GM19023 (cell line): ENCODE results near the gene ACADS.
"Not testable (repeated sequence)": the region's sequence is repeated elsewhere in the genome, so short reads cannot be mapped to it uniquely, and the experiment has no call there.

Experiments
- ATAC-seq: cut with Tn5 transposase; IDR thresholded peaks from one replicate; pipeline ENCODE4 v1.9.1; 2021; ENCODE audit warnings: mild to moderate bottlenecking, moderate library complexity; ENCODE audit not compliant: unreplicated experiment

The ACADS gene

DNA sequence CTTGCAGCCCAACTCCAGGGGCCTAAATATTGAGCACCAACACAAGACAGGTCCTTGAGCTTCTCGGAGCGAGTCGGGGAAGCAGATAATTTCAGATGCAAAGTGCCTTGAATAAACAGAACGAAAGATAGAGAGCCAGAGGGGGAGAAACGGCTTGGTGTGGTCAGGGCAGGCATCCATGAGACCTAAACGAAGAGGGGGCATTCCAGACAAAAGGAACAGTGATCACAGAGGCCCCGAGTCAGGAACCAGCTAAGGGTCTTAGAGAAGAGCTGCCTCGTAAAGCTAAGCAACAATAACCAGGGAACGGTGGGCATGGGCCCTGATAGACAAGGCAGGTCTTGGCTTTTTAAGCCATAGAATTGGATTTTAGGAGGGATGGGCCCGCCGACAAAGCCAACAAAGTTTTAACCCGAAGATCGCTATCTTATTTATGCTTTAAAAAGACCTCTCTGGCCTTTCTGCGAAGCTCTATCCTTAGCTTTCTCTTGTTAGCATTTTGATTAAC is 421 bp upstream of the ACADS start:
- peak; percentile 14 for ATAC-seq

GRCh38 chr12:120726510-120726793 is 826 bp downstream of the ACADS start:
- no peak for ATAC-seq

- no peak for ATAC-seq
These were observed 1.3 kb downstream of the ACADS start for GRCh38 chr12:120726961-120727360.

GRCh38 chr12:120732198-120732597 is 6.6 kb downstream of the ACADS start:
- not testable (repeated sequence) for ATAC-seq

GRCh38 chr12:120733574-120733973 is 7.9 kb downstream of the ACADS start:
- ATAC-seq, result no peak

GRCh38 chr12:120734210-120734609 is 8.6 kb downstream of the ACADS start:
- ATAC-seq, result no peak

DNA sequence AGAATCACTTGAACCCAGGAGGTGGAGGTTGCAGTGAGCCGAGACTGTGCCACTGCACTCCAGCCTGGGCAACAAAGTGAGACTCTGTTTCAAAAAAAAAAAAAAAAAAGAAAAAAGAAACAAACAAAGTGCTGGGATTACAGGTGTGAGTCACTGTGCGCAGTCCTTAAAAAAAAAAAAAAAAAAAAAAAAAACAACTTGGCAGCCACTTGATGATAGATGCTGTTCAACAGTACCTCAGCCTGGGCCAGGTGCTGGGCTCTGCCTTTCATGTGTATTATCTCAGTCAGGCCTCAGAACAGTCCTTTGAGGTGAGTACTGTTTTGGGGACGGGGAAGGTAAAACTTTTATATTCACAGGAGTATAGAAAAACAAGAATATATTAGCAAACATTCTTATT is 9.6 kb downstream of the ACADS start:
- ATAC-seq, result no peak

DNA sequence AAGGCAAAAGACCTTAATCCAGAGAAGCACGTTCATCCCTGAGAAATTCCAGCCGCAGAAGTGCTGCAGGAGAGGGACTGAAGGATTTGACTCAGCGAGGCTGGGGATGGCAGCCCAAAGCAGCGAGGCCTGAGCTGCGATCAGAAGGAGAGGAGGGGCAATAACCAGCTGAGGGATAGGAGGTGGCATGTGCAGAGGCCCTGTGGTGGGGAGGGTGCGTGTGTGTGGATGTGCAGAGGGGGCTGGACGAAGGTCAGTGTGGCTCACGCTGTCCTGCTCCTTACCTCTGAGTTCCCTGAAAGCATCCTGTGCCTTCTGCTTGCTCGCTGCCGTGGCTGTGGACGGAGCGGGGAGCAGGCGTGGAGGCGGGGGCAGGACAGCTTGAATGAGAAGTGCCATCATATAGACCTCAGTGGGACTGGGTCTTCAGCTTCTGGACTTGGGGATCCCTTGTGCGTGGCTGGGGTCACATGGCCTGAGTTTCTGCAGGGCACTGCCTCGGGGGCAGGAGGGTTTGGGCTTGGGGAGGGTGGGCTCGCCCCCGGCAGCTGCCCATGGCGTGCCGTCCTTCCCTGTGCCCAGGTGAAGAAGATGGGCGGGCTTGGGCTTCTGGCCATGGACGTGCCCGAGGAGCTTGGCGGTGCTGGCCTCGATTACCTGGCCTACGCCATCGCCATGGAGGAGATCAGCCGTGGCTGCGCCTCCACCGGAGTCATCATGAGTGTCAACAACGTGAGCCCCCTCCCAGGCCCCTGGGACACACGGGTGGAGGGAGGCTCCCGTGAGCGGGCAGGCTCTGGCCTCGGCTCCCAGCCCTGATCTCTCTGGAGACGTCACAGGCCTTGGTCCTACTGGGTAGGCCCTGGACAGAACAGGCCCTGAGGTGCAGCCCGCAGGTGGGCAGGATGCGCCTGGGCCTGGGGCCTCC is 11.0 kb downstream of the ACADS start:
- ATAC-seq, result no peak

DNA sequence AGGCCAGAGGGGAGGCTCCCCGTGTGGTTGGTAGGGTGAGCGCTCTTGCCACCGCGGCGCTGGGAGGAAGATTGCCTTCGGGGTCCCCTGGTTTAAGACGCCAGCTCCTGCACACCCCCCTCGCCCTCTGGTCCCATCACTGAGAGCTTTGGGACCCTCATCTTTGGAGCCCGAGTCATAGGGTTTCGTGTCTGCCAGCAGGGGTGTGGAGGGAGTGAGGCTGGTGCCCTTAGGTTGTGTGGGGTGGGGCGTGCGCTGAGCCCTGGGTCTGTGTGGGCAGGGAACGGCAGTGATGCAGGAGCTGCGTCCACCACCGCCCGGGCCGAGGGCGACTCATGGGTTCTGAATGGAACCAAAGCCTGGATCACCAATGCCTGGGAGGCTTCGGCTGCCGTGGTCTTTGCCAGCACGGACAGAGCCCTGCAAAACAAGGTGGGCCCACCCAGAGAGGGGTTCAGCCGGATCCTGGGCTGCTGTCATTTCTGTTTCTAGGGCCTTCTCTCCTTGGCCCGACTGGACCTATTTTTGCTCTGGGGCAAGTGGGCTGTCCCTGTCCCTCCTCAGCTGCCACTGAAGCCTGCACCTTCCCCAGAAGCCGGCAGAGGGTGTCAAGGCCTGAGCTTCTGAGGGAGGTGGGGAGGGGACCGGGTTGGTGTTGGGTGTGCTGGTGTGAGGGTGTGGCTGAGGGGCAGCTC is 12.1 kb downstream of the ACADS start:
- ATAC-seq, result no peak

GRCh38 chr12:120738252-120739030 is 12.8 kb downstream of the ACADS start:
- ATAC-seq, result no peak

DNA sequence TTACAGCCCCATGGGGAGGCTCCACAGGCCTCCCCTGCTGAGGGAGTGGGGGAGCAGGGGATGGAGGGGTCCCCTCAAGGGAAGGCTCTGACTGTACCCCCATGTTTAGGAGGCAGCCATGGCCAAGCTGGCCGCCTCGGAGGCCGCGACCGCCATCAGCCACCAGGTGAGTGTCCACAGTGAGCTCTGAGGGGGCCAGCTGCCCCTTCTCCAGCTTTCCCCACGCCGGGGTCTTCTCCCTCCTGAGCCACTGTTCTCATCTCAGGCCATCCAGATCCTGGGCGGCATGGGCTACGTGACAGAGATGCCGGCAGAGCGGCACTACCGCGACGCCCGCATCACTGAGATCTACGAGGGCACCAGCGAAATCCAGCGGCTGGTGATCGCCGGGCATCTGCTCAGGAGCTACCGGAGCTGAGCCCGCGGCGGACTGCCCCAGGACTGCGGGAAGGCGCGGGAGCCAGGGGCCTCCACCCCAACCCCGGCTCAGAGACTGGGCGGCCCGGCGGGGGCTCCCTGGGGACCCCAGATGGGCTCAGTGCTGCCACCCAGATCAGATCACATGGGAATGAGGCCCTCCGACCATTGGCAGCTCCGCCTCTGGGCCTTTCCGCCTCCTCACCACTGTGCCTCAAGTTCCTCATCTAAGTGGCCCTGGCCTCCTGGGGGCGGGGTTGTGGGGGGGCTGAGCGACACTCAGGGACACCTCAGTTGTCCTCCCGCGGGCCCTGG is 13.6 kb downstream of the ACADS start:
- ATAC-seq, result no peak

- ATAC-seq, result no peak
These were observed 14.4 kb downstream of the ACADS start for GRCh38 chr12:120739821-120740613.

DNA sequence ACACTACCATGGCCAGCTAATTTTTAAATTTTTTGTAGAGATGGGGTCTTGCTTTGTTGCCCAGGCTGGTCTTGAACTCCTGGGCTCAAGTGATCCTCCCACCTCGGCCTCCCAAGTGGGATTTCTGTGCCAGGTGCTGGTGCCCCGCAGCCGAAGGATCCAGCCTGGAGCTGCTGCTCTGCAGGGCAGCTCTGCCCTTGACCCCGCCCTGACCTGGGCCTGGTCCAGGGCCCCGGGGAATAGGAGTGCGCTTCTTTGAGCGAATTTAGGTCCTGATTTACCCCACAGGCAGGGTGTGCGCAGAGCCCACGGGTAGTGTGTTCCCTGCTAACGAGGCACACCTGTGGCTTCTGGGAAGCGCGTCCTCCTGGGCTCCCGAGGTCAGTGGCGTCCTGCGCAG is 15.2 kb downstream of the ACADS start:
- ATAC-seq, result no peak

GRCh38 chr12:120741476-120742421 is 16.1 kb downstream of the ACADS start:
- no peak for ATAC-seq

DNA sequence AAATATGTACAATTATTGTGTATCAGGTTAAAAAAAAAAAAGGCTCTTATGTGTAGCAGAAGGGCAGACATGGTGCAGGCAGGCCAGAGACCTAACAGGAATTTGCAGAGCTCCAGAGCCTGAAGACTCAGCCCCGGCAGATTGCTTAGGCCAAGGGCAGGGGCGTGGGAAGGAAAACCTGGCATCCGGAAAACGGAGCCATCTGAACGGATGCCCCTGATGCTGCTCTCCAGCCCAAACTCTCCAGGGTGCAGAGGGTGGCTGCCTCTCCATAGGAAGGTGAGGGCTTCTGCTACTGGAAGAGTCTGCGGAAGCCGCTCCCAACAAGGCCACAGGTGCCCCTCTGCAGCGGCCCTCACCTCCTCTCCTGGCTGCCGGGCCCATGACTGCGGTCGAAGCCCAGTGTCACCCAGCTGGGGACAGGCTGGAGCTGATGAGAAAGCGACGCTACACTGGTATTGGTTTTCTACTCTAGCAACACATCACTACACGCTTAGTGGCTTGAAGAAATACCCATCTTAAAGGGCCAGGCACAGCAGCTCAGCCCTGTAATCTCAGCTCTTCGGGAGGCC is 19.4 kb downstream of the ACADS start:
- ATAC-seq, result no peak

GRCh38 chr12:120748242-120748641 is 22.6 kb downstream of the ACADS start:
- no peak for ATAC-seq

- ATAC-seq, result no peak
These were observed 23.6 kb downstream of the ACADS start for GRCh38 chr12:120749256-120749655.

DNA sequence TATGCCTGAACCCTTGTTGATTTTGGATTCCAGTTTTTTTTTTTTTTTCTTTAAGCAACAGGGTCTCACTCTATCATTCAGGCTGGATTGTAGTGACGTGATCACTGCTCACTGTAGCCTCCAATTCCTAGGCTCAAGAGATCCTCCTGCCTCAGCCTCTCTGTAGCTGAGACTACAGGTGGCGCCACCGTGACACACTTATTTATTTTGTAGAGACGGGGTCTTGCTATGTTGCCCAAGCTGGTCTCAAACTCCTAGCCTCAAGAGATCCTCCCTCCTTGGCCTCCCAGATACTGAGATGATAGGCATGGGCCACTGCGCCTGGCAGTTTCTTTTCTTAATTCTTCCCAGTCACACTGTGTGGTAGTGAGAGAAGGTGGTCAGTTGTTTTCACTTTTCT is 25.2 kb downstream of the ACADS start:
- no peak for ATAC-seq
